PC-9 (cell line): ENCODE data around the gene CFAP61. TPM values are rescaled to one million over a fixed set of nuclear protein-coding genes. Genes with fewer than 3 reads are reported as not detected.
"Not testable (repeated sequence)": the region's sequence is repeated elsewhere in the genome, so short reads cannot be mapped to it uniquely, and the experiment has no call there.

Source experiments
- BruUV-seq: library from RNA; stranded (reverse); fragments of 400-500 nt; replicated peaks from 2 replicates; lab custom pipeline; 2021; lab: Mats Ljungman, UMichigan
- CTCF ChIA-PET: fragments of 300-600 bp; sonication (Branson Sonifier 250); formaldehyde crosslinking; loops from one replicate; lab custom pipeline; 2022; ENCODE audit warnings: antibody characterized with exemption; lab: Charles Lee
- POLR2A ChIA-PET: fragments of 300-600 bp; sonication (Branson Sonifier 250); formaldehyde crosslinking; loops from one replicate; lab custom pipeline; 2022; ENCODE audit warnings: antibody characterized with exemption; ENCODE audit not compliant: unreplicated experiment; lab: Charles Lee
- DNase-seq, 2 experiments: peaks; one replicate each; pipeline versions ENCODE4 v3.0.0 to v3.0.0-alpha.2; 2015 to 2022; ENCODE audit warnings: mixed read lengths in 1 of 2
- H2AFZ ChIP-seq: fragments of 200-600 bp; sonication (generic); 2 replicates; pipeline ENCODE4 v1.8.1; 2017; ENCODE audit warnings: antibody characterized with exemption
- H3F3A ChIP-seq: fragments of 200-600 bp; sonication (generic); 2 replicates; pipeline ENCODE4 v1.8.1; 2017; ENCODE audit warnings: antibody characterized with exemption, mild to moderate bottlenecking, low read depth; ENCODE audit not compliant: insufficient read depth
- H3K27ac ChIP-seq: fragments of 200-600 bp; sonication (generic); 2 replicates; pipeline ENCODE4 v1.6.1; 2016; ENCODE audit warnings: mixed run types
- H3K27me3 ChIP-seq: fragments of 200-600 bp; sonication (generic); 2 replicates; pipeline ENCODE4 v1.6.1; 2016; ENCODE audit warnings: low read depth, mixed run types; ENCODE audit not compliant: insufficient read depth
- H3K36me3 ChIP-seq: fragments of 200-600 bp; sonication (generic); 2 replicates; pipeline ENCODE4 v1.6.1; 2016; ENCODE audit warnings: low read depth, mixed run types
- H3K4me1 ChIP-seq: fragments of 200-600 bp; sonication (generic); replicated peaks from 2 replicates; pipeline ENCODE4 v1.6.1; 2016; ENCODE audit warnings: mixed run types; ENCODE audit not compliant: insufficient read depth
- H3K4me2 ChIP-seq: fragments of 200-600 bp; sonication (generic); 2 replicates; pipeline ENCODE4 v1.6.1; 2017; ENCODE audit warnings: mixed run types
- H3K4me3 ChIP-seq: fragments of 200-600 bp; sonication (generic); 2 replicates; pipeline ENCODE4 v1.6.1; 2016; ENCODE audit warnings: mixed run types
- H3K79me2 ChIP-seq: fragments of 200-600 bp; sonication (generic); 2 replicates; pipeline ENCODE4 v1.6.1; 2017; ENCODE audit warnings: low read depth, mixed run types
- H3K9me2 ChIP-seq: fragments of 200-600 bp; sonication (generic); 2 replicates; pipeline ENCODE4 v1.8.1; 2017; ENCODE audit warnings: mild to moderate bottlenecking; ENCODE audit not compliant: insufficient read depth
- H3K9me3 ChIP-seq: fragments of 200-600 bp; sonication (generic); 2 replicates; pipeline ENCODE4 v1.8.1; 2016; ENCODE audit warnings: low read depth; ENCODE audit not compliant: insufficient read depth
- H4K20me1 ChIP-seq: fragments of 200-600 bp; sonication (generic); 2 replicates; pipeline ENCODE4 v1.8.1; 2017; ENCODE audit not compliant: insufficient read depth
- CTCF ChIP-seq: fragments of 200-600 bp; sonication (generic); conservative IDR thresholded peaks from 2 replicates; pipeline ENCODE4 v1.6.1; 2017; ENCODE audit warnings: mixed run types, antibody characterized with exemption, mild to moderate bottlenecking, moderate library complexity
- EZH2 ChIP-seq: fragments of 200-600 bp; sonication (generic); IDR thresholded peaks from 2 replicates; pipeline ENCODE4 v1.8.0; 2017; ENCODE audit warnings: antibody characterized with exemption, low read depth
- intact Hi-C: fragments of 100-400 bp; cut with micrococcal nuclease; formaldehyde crosslinking; loops from one replicate; pipeline ENCODE4 v1.10.0; 2022; ENCODE audit not compliant: unreplicated experiment
- total RNA-seq: library from RNA; stranded (reverse); gene quantifications from 2 replicates; pipeline ENCODE4 v1.2.3, GENCODE V29; 2021

CFAP61 gene
- total RNA-seq, 1 experiment from 2014 or later, result 2.6 TPM

- Histone ChIP-seq H2AFZ (no peak overlapping the region), H3F3A (no peaks in the 10 kb centered on the region), H3K4me2 (no peak overlapping the region), H3K9me2 (no peaks in the 10 kb centered on the region), H3K27me3 (peaks cover 36% of the 10 kb centered on the region), H3K4me1 (no peaks in the 10 kb centered on the region), H3K9me3 (no peaks in the 10 kb centered on the region), H3K27ac (no peak overlapping the region), H3K36me3 (no peaks in the 10 kb centered on the region), H3K79me2 (no peaks in the 10 kb centered on the region), H4K20me1 (no peaks in the 10 kb centered on the region), H3K4me3 (no peak overlapping the region)
- no peak for TF ChIP-seq EZH2
- TF ChIP-seq CTCF, result no peak
- CTCF ChIA-PET, result no interaction called here
- intact Hi-C loops, result no loop called here
- no TSS peak for BruUV-seq
- no peak for DNase-seq
- POLR2A ChIA-PET, result no interaction called here
Observed at GRCh38 chr20:20344476-20344875, 292.1 kb downstream of the CFAP61 start.

- intact Hi-C loops, result no loop called here
- H2AFZ ChIP-seq, result no peak overlapping the region
- H3K4me3 ChIP-seq, result no peak overlapping the region
- ChIA-PET CTCF (no interaction called here), POLR2A (no interaction called here)
- no peak overlapping the region for H3K4me2 ChIP-seq
- no peaks in the 10 kb centered on the region for H3K79me2 ChIP-seq
- H3K27me3 ChIP-seq, result peaks cover 25% of the 10 kb centered on the region
- H3K36me3 ChIP-seq, result no peaks in the 10 kb centered on the region
- H3K9me3 ChIP-seq, result no peaks in the 10 kb centered on the region
- no peaks in the 10 kb centered on the region for H3K9me2 ChIP-seq
- no TSS peak for BruUV-seq
- no peaks in the 10 kb centered on the region for H3K4me1 ChIP-seq
- TF ChIP-seq EZH2 (no peak), CTCF (no peak)
- no peaks in the 10 kb centered on the region for H3F3A ChIP-seq
- DNase-seq, result no peak
- no peak overlapping the region for H3K27ac ChIP-seq
- no peaks in the 10 kb centered on the region for H4K20me1 ChIP-seq
Observed at GRCh38 chr20:20353576-20353975, 301.2 kb downstream of the CFAP61 start.

- intact Hi-C loops, H3K4me3 ChIP-seq, POLR2A ChIA-PET: not testable (repeated sequence)
Observed at GRCh38 chr20:20355503-20355902, 303.2 kb downstream of the CFAP61 start.

GRCh38 chr20:20358801-20359200, 306.5 kb downstream of the CFAP61 start:
- H3F3A ChIP-seq, result no peaks in the 10 kb centered on the region
- H3K27me3 ChIP-seq, result peaks cover 12% of the 10 kb centered on the region
- H3K9me2 ChIP-seq, result no peaks in the 10 kb centered on the region
- TF ChIP-seq EZH2, result no peak
- no peak for TF ChIP-seq CTCF
- H3K4me3 ChIP-seq, result no peak overlapping the region
- no peak overlapping the region for H3K4me2 ChIP-seq
- no peak overlapping the region for H3K27ac ChIP-seq
- H3K4me1 ChIP-seq, result no peaks in the 10 kb centered on the region
- no peaks in the 10 kb centered on the region for H3K79me2 ChIP-seq
- no peaks in the 10 kb centered on the region for H4K20me1 ChIP-seq
- intact Hi-C loops, result no loop called here
- H2AFZ ChIP-seq, result no peak overlapping the region
- no peaks in the 10 kb centered on the region for H3K36me3 ChIP-seq
- no peak for DNase-seq
- no peaks in the 10 kb centered on the region for H3K9me3 ChIP-seq
- CTCF ChIA-PET, result no interaction called here
- POLR2A ChIA-PET, result interaction anchor here (0.5 kb wide), 1 partner anchor 79 kb away, joined by 3 read pairs; no protein-coding TSS in a partner anchor
- no TSS peak for BruUV-seq

More at GRCh38 chr20:20355503-20355902, 303.2 kb downstream of the CFAP61 start:
- peaks cover 24% of the 10 kb centered on the region for H3K27me3 ChIP-seq
- BruUV-seq, CTCF ChIA-PET, DNase-seq, H3K4me1 ChIP-seq, H3K27ac ChIP-seq, H3K79me2 ChIP-seq, H3K9me2 ChIP-seq, H2AFZ ChIP-seq, H4K20me1 ChIP-seq, H3K36me3 ChIP-seq, H3K4me2 ChIP-seq, H3F3A ChIP-seq, H3K9me3 ChIP-seq: not testable (repeated sequence)
